Erythroblast (primary cell): Measurements from ENCODE around the gene RNF125.

Source experiments
- GATA1 ChIP-seq: IDR thresholded peaks from 2 replicates; pipeline ENCODE4 v1.6.1; 2011; ENCODE audit warnings: low read depth, mild to moderate bottlenecking, control low read depth, low read length, moderate library complexity
- POLR2A ChIP-seq: IDR thresholded peaks from 2 replicates; pipeline ENCODE4 v1.6.1; 2011; ENCODE audit warnings: mild to moderate bottlenecking, low read length

GRCh38 chr18:32021756-32022564 lies 3.3 kb downstream of the RNF125 start:
- TF ChIP-seq POLR2A (no peak), GATA1 (no peak)
